Measurements from ENCODE around the gene F2.
A peak's percentile ranks its signal among the peaks of the same experiment; 100 is the strongest.

The F2 gene

DNA sequence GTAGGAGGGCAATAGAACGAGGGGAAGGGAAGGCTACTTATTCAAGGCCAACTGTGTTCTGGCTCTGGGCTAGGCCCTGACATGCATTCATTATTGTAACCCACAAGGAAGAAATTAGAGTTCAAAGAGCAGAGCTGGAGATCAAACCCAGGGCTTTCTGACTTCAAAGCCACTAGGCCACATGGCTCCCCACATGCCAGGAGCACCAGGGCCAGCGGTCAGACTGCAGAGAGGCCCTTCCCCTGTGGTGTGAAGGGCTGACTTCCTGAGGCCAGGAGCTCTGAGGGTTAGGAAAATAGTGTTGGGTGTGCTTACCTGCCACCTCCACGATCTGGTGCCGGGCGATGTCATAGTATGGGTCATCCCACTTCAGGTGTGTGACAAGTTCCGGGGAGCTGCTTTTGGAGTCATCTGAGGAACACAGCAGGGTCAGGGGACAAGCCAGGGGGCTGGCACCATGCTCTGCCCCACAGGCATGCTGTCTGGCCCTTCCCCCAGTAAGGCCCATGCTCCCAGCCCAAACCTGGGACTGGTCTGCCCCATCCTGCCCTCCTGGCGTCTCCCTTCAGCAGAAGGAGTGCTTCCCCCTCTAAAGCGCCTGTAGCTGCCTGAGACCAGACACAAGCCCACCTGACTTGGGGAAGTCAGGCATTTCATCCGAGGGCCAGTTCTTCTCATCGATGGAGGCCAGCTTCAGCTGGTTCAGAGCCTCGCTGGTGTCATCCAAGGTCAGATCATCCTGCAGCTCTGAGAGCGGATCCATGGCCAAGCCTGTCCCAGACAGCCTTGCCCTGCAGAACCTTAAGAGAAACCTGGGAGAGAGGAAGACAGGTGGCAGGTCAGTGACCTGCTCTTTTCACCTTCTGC is 23.4 kb upstream of the F2 start:
- no peak overlapping the region for H3K4me3 ChIP-seq (replicated peaks; ENCODE audit: low read depth, low read length)
- TF ChIP-seq, protein P1, sequence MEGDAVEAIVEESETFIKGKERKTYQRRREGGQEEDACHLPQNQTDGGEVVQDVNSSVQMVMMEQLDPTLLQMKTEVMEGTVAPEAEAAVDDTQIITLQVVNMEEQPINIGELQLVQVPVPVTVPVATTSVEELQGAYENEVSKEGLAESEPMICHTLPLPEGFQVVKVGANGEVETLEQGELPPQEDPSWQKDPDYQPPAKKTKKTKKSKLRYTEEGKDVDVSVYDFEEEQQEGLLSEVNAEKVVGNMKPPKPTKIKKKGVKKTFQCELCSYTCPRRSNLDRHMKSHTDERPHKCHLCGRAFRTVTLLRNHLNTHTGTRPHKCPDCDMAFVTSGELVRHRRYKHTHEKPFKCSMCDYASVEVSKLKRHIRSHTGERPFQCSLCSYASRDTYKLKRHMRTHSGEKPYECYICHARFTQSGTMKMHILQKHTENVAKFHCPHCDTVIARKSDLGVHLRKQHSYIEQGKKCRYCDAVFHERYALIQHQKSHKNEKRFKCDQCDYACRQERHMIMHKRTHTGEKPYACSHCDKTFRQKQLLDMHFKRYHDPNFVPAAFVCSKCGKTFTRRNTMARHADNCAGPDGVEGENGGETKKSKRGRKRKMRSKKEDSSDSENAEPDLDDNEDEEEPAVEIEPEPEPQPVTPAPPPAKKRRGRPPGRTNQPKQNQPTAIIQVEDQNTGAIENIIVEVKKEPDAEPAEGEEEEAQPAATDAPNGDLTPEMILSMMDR (IDR thresholded peaks at IDR 0.05; ENCODE audit: low read length, missing control alignments), result no peak
- DNase-seq (ENCODE audit: low read depth), result no peak

DNA sequence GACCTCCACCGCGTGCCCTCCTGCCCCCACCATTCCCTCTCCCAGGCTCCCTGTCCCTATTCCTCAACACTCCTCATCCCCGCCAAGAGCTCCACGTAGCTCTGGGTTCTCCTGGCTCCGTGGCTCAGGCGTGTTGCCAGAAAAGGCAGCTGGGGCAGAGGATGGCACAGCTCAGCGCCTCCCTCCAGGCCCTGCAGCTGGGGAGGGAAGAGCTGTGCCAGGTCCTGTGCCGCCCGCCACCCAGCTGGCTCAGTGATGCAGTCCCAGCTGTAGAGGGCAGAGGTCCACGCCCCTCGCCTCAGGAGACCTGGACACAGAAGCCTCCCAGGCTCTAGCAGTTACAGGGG is 22.8 kb upstream of the F2 start:
- no peak overlapping the region for H3K4me3 ChIP-seq (replicated peaks; ENCODE audit: low read depth, low read length)
- TF ChIP-seq, protein P1 (IDR thresholded peaks at IDR 0.05; ENCODE audit: low read length, missing control alignments), result no peak
- no peak for DNase-seq (ENCODE audit: low read depth)

DNA sequence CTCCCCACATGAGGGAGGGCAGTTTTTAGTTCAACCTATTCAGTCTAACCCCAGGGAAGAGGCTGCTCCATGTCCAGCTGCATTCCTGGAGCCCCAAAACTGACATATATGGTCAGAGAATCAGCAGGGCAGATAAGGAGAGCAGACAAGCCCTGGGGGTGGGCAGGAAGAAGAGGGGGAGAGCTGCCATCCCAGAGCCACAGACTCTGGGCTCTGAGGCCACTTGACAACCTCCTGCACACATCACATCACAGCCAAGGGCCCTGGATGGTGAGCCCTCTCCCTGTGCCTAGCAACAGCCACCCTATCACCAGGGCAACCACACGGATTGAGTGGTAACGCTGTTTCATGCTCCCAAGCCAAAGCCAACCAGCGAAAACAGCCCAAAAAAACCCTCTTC is 21.7 kb upstream of the F2 start:
- peak; percentile 38 for DNase-seq (ENCODE audit: low read depth)
- TF ChIP-seq, protein P1 (IDR thresholded peaks at IDR 0.05; ENCODE audit: low read length, missing control alignments), result no peak
- no peak overlapping the region for H3K4me3 ChIP-seq (replicated peaks; ENCODE audit: low read depth, low read length)

DNA sequence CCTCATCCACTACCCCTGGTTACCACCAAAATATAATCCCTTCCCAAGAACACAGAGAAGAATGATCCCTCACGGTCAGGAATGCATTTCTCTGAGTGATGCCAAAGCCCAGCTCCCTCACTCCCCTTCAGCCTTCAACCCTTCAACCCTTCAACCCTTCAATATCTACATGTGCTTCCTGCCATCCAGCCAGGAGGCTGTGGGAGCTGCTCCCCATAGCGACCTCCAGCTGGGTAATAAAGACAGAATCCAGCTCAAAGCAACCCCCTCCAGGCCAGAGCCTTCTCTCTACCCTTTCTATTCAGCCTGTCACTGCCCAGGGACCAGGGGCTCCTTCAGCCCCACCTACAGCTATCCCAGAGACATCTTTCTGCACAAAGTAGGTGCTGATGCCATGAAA is 21.3 kb upstream of the F2 start:
- no peak for DNase-seq (ENCODE audit: low read depth)
- H3K4me3 ChIP-seq (replicated peaks; ENCODE audit: low read depth, low read length), result no peak overlapping the region
- TF ChIP-seq, protein P1 (IDR thresholded peaks at IDR 0.05; ENCODE audit: low read length, missing control alignments), result no peak

DNA sequence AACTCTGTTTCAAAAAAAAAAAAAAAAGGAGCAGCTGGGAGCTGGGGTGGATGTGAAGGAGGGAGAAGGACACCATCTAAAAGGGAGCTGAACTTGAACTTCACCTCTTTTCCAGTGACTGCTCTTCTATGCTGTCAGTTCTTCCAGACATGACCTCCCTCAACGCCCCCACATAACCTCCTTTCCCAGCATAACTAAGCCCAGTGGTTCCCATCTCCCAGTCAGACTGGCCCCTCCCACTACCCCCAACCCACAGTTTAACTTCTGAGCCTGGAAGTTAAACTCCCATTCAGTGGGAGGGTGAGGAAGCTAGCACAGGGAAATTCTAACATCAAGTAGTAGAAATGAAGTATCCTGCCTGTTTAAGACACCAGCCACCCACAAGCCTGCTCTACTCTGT is 20.4 kb upstream of the F2 start:
- TF ChIP-seq, protein P1 (IDR thresholded peaks at IDR 0.05; ENCODE audit: low read length, missing control alignments), result no peak
- no peak overlapping the region for H3K4me3 ChIP-seq (replicated peaks; ENCODE audit: low read depth, low read length)
- DNase-seq (ENCODE audit: low read depth), result no peak

DNA sequence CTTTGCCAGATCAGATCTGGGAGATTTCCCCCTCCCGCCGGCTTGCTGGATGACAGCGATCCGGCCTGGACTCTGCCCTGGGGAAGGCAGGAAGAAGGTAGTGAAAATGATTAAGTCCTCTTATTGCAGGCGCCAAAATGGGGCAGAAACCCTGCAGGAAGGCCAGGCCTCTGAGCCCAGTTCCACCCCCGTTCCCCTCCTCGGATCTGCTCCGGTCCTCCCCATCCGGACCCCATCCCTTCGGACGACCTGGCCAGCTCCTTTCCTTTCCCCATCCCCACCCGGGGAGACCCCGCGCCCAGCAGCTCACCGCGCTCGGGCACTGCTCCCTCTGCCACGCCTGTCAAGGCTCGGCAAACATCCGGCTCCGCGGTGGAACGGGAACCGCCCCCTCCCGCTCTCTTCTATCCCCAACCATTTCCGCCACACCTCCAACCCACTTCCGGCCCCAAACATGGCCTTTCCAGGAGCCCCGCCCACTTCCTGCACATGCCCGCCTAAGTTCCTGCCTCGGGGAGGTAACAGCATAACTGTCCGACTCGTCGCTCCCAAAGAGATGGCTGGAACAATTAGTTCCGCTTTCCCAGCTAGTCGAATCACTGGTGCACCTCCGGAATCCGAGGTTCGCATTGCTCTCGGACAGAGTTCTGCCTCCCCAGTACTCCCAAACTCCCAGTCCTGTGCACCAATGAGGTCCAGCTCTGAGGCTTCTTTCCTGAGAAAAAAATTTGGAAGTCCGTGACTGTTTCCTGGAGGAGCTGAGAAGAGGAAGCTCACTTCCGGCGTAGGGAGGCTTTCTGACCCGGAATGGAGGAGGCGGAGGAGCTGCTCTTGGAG is 18.6 kb upstream of the F2 start, which contains the start of the genes ARHGAP1 and ZNF408:
TSS of gene ARHGAP1 (minus strand) at position 379 of the 837 bp plus-strand sequence. CDS start 4,512 bp downstream, outside the sequence.
TSS of gene ZNF408 (plus strand) at position 791 of the 837 bp plus-strand sequence. CDS start at position 808, 17 bp downstream.
- TF ChIP-seq, protein P1 (IDR thresholded peaks at IDR 0.05; ENCODE audit: low read length, missing control alignments), result no peak
- peak within 1 kb of the TSS; percentile 98 for H3K4me3 ChIP-seq (replicated peaks; ENCODE audit: low read depth, low read length)
- DNase-seq (ENCODE audit: low read depth), result peak; percentile 99

All from fibroblast of pulmonary artery (primary cell).